GM12892 (cell line): ENCODE data around the gene PRPS1.

Experiments used
- POLR2A ChIP-seq: IDR thresholded peaks from 2 replicates; pipeline ENCODE4 v1.6.1; 2011; ENCODE audit warnings: low read depth, low read length, control low read depth
- POLR2AphosphoS5 ChIP-seq: IDR thresholded peaks from 2 replicates; pipeline ENCODE4 v1.6.1; 2011; ENCODE audit warnings: low read depth, low read length, control low read depth
- TAF1 ChIP-seq: IDR thresholded peaks from 2 replicates; pipeline ENCODE4 v1.6.1; 2011; ENCODE audit warnings: low read depth, mild to moderate bottlenecking, control low read depth, low read length, borderline replicate concordance

DNA sequence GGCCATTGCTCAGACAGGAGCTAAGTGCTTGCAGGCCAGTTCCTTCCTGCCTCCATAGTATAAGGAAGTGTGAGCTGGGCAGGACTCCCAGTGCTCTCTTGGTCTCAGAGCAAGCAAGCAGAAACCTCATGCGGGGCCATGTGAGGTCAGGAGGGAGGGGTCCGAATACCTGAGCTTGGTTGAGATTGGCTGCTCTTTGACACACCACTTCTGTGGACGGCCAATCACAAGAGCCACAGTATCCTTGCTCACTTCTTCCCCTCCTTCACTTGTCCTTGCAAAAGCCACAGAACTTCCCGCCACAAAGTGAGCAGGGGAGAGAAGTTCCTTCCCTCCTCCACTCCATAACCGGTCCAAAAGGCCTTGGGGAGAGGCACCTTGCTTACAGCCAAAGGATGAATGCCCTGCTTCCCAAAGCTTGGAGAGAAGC, 56.7 kb downstream of the PRPS1 start:
- TF ChIP-seq POLR2A (no peak), TAF1 (no peak), POLR2AphosphoS5 (no peak)
